Measurements from ENCODE around the gene NCAPD2.

DNA sequence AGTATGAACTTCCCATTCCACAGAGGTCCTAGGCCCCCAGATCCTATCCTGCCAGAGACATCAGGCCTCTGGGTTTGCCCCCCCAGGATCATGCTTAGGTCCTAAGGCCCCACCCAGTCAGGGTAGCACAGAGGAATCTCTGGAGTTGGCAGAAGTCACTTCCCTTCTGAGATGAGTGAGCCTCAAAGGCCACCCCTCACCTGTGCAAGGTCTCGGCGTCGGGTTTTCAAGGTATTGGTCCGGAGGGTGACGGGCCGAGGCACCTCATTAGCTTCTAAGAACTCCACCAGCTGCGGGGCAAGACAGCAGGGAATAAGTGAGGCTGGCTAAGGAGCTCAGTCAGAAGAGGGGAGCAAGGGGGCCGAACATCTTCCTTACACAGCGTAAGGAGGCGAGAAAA is 69.0 kb downstream of the NCAPD2 start:
- TF ChIP-seq, protein P1, sequence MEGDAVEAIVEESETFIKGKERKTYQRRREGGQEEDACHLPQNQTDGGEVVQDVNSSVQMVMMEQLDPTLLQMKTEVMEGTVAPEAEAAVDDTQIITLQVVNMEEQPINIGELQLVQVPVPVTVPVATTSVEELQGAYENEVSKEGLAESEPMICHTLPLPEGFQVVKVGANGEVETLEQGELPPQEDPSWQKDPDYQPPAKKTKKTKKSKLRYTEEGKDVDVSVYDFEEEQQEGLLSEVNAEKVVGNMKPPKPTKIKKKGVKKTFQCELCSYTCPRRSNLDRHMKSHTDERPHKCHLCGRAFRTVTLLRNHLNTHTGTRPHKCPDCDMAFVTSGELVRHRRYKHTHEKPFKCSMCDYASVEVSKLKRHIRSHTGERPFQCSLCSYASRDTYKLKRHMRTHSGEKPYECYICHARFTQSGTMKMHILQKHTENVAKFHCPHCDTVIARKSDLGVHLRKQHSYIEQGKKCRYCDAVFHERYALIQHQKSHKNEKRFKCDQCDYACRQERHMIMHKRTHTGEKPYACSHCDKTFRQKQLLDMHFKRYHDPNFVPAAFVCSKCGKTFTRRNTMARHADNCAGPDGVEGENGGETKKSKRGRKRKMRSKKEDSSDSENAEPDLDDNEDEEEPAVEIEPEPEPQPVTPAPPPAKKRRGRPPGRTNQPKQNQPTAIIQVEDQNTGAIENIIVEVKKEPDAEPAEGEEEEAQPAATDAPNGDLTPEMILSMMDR (IDR thresholded peaks at IDR 0.05 in 8 of 11, conservative IDR thresholded peaks at IDR 0.05 in 3 of 11): no peak
- TF ChIP-seq POLR2AphosphoS5 (IDR thresholded peaks at IDR 0.05): no peak

Measured in spleen (tissue), 7 donors.